K562 (cell line): ENCODE measurements around the gene EFCAB13. TPM values are rescaled to one million over a fixed set of nuclear protein-coding genes. Genes with fewer than 3 reads are reported as not detected.

Experiments used
- ATAC-seq: fragments of 200-7000 bp; cut with Tn5 transposase; 3 replicates; pipeline ENCODE4 v1.9.1; 2020; ENCODE audit warnings: moderate library complexity
- BruUV-seq: library from RNA; stranded (reverse); fragments of 400-500 nt; replicated peaks from 2 replicates; lab custom pipeline; 2021; lab: Mats Ljungman, UMichigan
- CTCF ChIA-PET: fragments of 300-600 bp; formaldehyde crosslinking; extraction: SDS; loops from one replicate; lab custom pipeline; 2021; ENCODE audit warnings: low intra/inter-chr PET ratio; lab: Yijun Ruan, JAX
- POLR2A ChIA-PET: fragments of 300-600, 350-650 bp; sonication (Branson Sonifier 250); formaldehyde crosslinking; extraction: SDS; loops from one replicate; lab custom pipeline; 2021; ENCODE audit warnings: antibody characterized with exemption, inconsistent platforms; lab: Yijun Ruan, JAX
- DNase-seq, 4 experiments: peaks; one replicate each; pipeline versions ENCODE4 v3.0.0 to v3.0.0-alpha.2; 2011 to 2018; ENCODE audit warnings: low spot score in 3 of 4, mixed read lengths in 3 of 4; ENCODE audit errors: extremely low read depth in 1 of 4
- FAIRE-seq: peaks from 2 replicates; lab custom pipeline; 2011; peaks lifted over from hg19 to GRCh38; lab: Jason Lieb, UNC
- H2AFZ ChIP-seq: 2 replicates; pipeline ENCODE4 v1.6.0; 2011; ENCODE audit warnings: low read depth, low read length, control low read depth, inconsistent platforms
- H3K27ac ChIP-seq: fragments of 200-600 bp; 3 replicates; pipeline ENCODE4 v1.8.0; 2011; ENCODE audit warnings: low read depth, mild to moderate bottlenecking, control low read depth, inconsistent platforms, low read length, moderate library complexity, mixed read lengths; ENCODE audit errors: extremely low read depth
- H3K27me3 ChIP-seq, 2 experiments: fragments of 300-600 bp in 1 of 2; 2 replicates in 1 of 2; 3 replicates in 1 of 2; pipeline versions ENCODE4 v1.6.0 to v1.8.0; 2011; ENCODE audit warnings: inconsistent platforms in 2 of 2, low read length in 2 of 2, mild to moderate bottlenecking in 1 of 2, mixed read lengths in 1 of 2, moderate library complexity in 1 of 2; ENCODE audit not compliant: control insufficient read depth in 2 of 2, insufficient read depth in 2 of 2
- H3K36me3 ChIP-seq: fragments of 300-600 bp; 3 replicates; pipeline ENCODE4 v1.8.0; 2011; ENCODE audit warnings: mild to moderate bottlenecking, low read length, inconsistent platforms; ENCODE audit not compliant: control insufficient read depth, insufficient read depth
- H3K4me1 ChIP-seq, 2 experiments: fragments of 200-600 bp in 1 of 2; replicated peaks in 1 of 2; 2 replicates in 1 of 2; 3 replicates in 1 of 2; pipeline versions ENCODE4 v1.5.1 to v1.8.0; 2011; ENCODE audit warnings: inconsistent platforms in 2 of 2, low read length in 2 of 2, mild to moderate bottlenecking in 1 of 2, mixed read lengths in 1 of 2, moderate library complexity in 1 of 2; ENCODE audit not compliant: control insufficient read depth in 2 of 2, insufficient read depth in 2 of 2
- H3K4me2 ChIP-seq: 2 replicates; pipeline ENCODE4 v1.6.1; 2011; ENCODE audit warnings: low read length, control low read depth, inconsistent platforms, mixed read lengths; ENCODE audit not compliant: insufficient read depth
- H3K4me3 ChIP-seq: fragments of 200-600 bp; sonication (generic), shearing (Covaris generic); 2 replicates; pipeline ENCODE4 v1.5.1; 2016; ENCODE audit warnings: control low read depth, inconsistent platforms
- H3K79me2 ChIP-seq: fragments of 200-600 bp; 3 replicates; pipeline ENCODE4 v1.8.0; 2011; ENCODE audit warnings: low read length, inconsistent platforms; ENCODE audit not compliant: control insufficient read depth, insufficient read depth
- H3K9ac ChIP-seq, 2 experiments: 2 replicates each; pipeline versions ENCODE4 v1.6.0 to v1.6.1; 2011; ENCODE audit warnings: low read depth in 2 of 2, low read length in 2 of 2, control low read depth in 1 of 2, inconsistent platforms in 1 of 2, mild to moderate bottlenecking in 1 of 2, mixed read lengths in 1 of 2; ENCODE audit not compliant: insufficient read depth in 1 of 2
- H3K9me1 ChIP-seq: one replicate; pipeline ENCODE4 v1.6.0; 2011; ENCODE audit warnings: inconsistent platforms, mild to moderate bottlenecking, low read length, moderate library complexity; ENCODE audit not compliant: control insufficient read depth, insufficient read depth
- H3K9me3 ChIP-seq: replicated peaks from 2 replicates; pipeline ENCODE4 v1.5.1; 2011; ENCODE audit warnings: low read depth, low read length, inconsistent platforms; ENCODE audit not compliant: control insufficient read depth, insufficient read depth
- H4K20me1 ChIP-seq: replicated peaks from 2 replicates; pipeline ENCODE4 v1.6.1; 2011; ENCODE audit warnings: low read length, inconsistent platforms, mixed read lengths; ENCODE audit not compliant: control insufficient read depth, insufficient read depth
- ARID2 ChIP-seq: fragments of 450-650 bp; IDR thresholded peaks from 2 replicates; pipeline ENCODE4 v1.6.1; 2017; ENCODE audit warnings: antibody characterized with exemption, mild to moderate bottlenecking
- ATF3 ChIP-seq, 2 experiments: fragments of 450-650 bp in 1 of 2; sonication (generic) in 1 of 2; formaldehyde crosslinking in 1 of 2; IDR thresholded peaks in 1 of 2; conservative IDR thresholded peaks in 1 of 2; 2 replicates each; pipeline versions ENCODE4 v1.6.1 to v1.8.1; 2016 to 2023; ENCODE audit warnings: mild to moderate bottlenecking in 2 of 2, moderate library complexity in 2 of 2, inconsistent platforms in 1 of 2, missing genetic modification reagents in 1 of 2
- ATF7 ChIP-seq: fragments of 450-650 bp; IDR thresholded peaks from 2 replicates; pipeline ENCODE4 v1.7.1; 2014; ENCODE audit warnings: mild to moderate bottlenecking, moderate library complexity
- CTBP1 ChIP-seq: fragments of 450-650 bp; IDR thresholded peaks from 2 replicates; pipeline ENCODE4 v1.6.1; 2016; ENCODE audit warnings: borderline replicate concordance
- ELF2 ChIP-seq: fragments of 250-450 bp; sonication (Bioruptor Pico); IDR thresholded peaks from 2 replicates; pipeline ENCODE4 v1.5.0; 2021; ENCODE audit warnings: mild to moderate bottlenecking
- GTF2A2 ChIP-seq: IDR thresholded peaks from 2 replicates; pipeline ENCODE4 v1.6.1; 2016; ENCODE audit warnings: mild to moderate bottlenecking, missing genetic modification characterization, missing compliant biosample characterization
- MBD2 ChIP-seq: sonication (generic); IDR thresholded peaks from 2 replicates; pipeline ENCODE4 v1.6.1; 2016; ENCODE audit warnings: low read depth, borderline replicate concordance
- MEIS2 ChIP-seq: fragments of 450-650 bp; IDR thresholded peaks from 2 replicates; pipeline ENCODE4 v1.6.1; 2014; ENCODE audit warnings: mild to moderate bottlenecking; ENCODE audit not compliant: partially characterized antibody
- RHOXF2B ChIP-seq: fragments of 250-450 bp; sonication (Bioruptor Pico); conservative IDR thresholded peaks from 2 replicates; pipeline ENCODE4 v1.5.1; 2021
- SMC3 ChIP-seq: conservative IDR thresholded peaks from 2 replicates; pipeline ENCODE4 v1.6.1; 2011; ENCODE audit warnings: low read depth, low read length, improper control_type of control experiment; ENCODE audit not compliant: insufficient read depth
- SP1 ChIP-seq: sonication (generic); formaldehyde crosslinking; IDR thresholded peaks from 2 replicates; pipeline ENCODE4 v1.8.1; 2022; ENCODE audit warnings: mild to moderate bottlenecking, missing genetic modification reagents
- ZNF280A ChIP-seq: fragments of 450-650 bp; IDR thresholded peaks from 2 replicates; pipeline ENCODE4 v1.6.1; 2018; ENCODE audit warnings: mild to moderate bottlenecking, low read depth; ENCODE audit not compliant: partially characterized antibody
- WGBS: fragments of 100-300 bp; shearing (Covaris generic); methylation state at CpG from one replicate; pipeline ENCODE4 v1.1.6; 2016; ENCODE audit warnings: low coverage, mixed read lengths; ENCODE audit not compliant: insufficient coverage; ENCODE audit errors: missing lambda C conversion rate; 5-methylcytosine and 5-hydroxymethylcytosine counted together
- in situ Hi-C: fragments of 300-500 bp; cut with MboI; formaldehyde crosslinking; loops from 4 replicates; pipeline ENCODE4 v1.15.0; 2018; ENCODE audit warnings: inconsistent platforms, mixed read lengths
- intact Hi-C: fragments of 100-400 bp; cut with micrococcal nuclease; formaldehyde crosslinking; loops from 2 replicates; pipeline ENCODE4 v1.14.2; 2022
- polyA plus RNA-seq, 8 experiments: library from polyadenylated mRNA; depleted of rRNA in 4 of 8; stranded (reverse) in 5 of 8; unstranded in 3 of 8; fragments of >200 nt; fragmentation: Nextera tagmentation in 2 of 8; fragmentation: Illumina TruSeq in 1 of 8; extraction: Ambion mirVana in 2 of 8; extraction: Trizol in 1 of 8; gene quantifications; 2 replicates each; pipeline versions ENCODE4 v1.2.1 to v1.2.3, GENCODE V29; 2011 to 2014; ENCODE audit warnings: inconsistent platforms in 1 of 8, missing spikeins in 1 of 8
- total RNA-seq, 7 experiments: library from RNA; depleted of rRNA in 6 of 7; stranded (reverse); fragments of >200 nt in 6 of 7; fragmentation: Illumina TruSeq in 2 of 7; extraction: Trizol in 2 of 7; gene quantifications; 2 replicates each; pipeline versions ENCODE4 v1.2.1 to v1.2.3, GENCODE V29; 2011 to 2021; ENCODE audit warnings: low replicate concordance in 1 of 7
- TF ChIP-seq, protein P1 (sequence below), 3 experiments: IDR thresholded peaks in 2 of 3; conservative IDR thresholded peaks in 1 of 3; 2 replicates each; pipeline ENCODE4 v1.5.1; 2011 to 2012; ENCODE audit warnings: low read length in 3 of 3, mild to moderate bottlenecking in 3 of 3, control low read depth in 2 of 3, improper control_type of control experiment in 1 of 3, inconsistent platforms in 1 of 3, low read depth in 1 of 3, mixed read lengths in 1 of 3, moderate library complexity in 1 of 3; ENCODE audit not compliant: insufficient read depth in 2 of 3
- TF ChIP-seq, protein P2 (sequence below), 2 experiments: fragments of 450-650 bp; conservative IDR thresholded peaks; 2 replicates each; pipeline ENCODE4 v1.6.1; 2017; ENCODE audit warnings: mild to moderate bottlenecking in 2 of 2, moderate library complexity in 2 of 2

EFCAB13 gene
- total and polyA plus RNA-seq, 9 of the 15 experiments (the other 6 are each of a cell fraction or from before 2014, with no cell fraction given): 0.32 to 1.3 (median 0.95) TPM

DNA sequence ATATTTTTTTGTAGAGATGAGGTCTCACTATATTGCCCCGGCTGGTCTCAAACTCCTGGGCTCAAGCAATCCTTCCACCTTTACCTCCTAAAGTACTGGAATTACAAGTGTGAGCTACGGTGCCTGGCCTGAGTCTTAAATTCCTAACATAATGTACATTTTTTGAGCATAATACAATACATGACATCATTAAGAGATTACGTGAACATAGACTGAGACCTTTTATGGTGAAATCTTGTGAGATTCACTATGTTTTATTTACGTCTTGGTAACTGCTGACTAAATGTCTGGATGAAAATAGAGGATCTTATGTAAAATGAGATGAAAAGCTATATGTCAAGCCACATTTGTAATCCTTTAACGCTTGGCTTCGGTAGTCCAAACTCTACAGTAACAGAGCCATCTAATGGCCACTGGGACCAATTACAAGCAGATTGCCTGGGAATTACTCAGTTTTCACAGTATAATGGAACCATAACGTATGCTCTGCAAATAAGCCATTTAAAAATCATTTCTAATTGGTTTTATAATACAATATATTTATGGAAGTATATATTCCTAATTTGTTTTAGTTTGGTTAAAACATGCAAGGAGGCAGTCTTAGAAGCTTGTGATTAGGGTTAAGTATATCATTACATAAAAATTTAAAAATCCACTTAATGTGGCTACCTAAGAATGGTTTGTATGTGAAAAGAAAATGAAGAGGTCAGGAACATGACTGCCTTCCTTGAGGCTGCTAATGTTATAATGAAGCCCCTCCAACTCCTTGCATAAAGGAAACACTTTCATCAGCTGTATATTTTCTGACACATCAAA lies 8.1 kb upstream of the EFCAB13 start:
- ChIA-PET POLR2A (interaction anchor here (0.7 to 1.0 kb wide), 2 partner anchors 41 to 75 kb away, joined by 3 read pairs; no protein-coding TSS in a partner anchor), CTCF (interaction anchor here (0.5 to 4.4 kb wide), 3 partner anchors 64 to 373 kb away, joined by 3 to 58 read pairs (median 4); no protein-coding TSS in a partner anchor)
- Histone ChIP-seq H3K36me3 (no peaks in the 10 kb centered on the region), H3K9me1 (no peaks in the 10 kb centered on the region), H3K4me1 (peaks cover 3 to 6% of the 10 kb centered on the region in 2 experiments; a peak in 2 of 5 replicates), H3K9me3 (no peaks in the 10 kb centered on the region), H3K27me3 (no peaks in the 10 kb centered on the region), H2AFZ (peak overlapping the region; percentile 74), H3K4me2 (no peak overlapping the region), H4K20me1 (no peaks in the 10 kb centered on the region), H3K4me3 (no peak overlapping the region), H3K9ac (0 out of 4 replicates have a peak overlapping the region, but pooled peaks of 1 of the 2 experiments have one; percentile 5), H3K79me2 (no peaks in the 10 kb centered on the region), H3K27ac (no peak overlapping the region)
- intact Hi-C loops (loop anchor here (1.0 to 5.0 kb wide), 4 partner anchors 62 to 373 kb away; partner anchors contain the start of gene ITGB3), in situ Hi-C loops (no loop called here)
- peak; percentile 94 for ATAC-seq
- FAIRE-seq: peak; percentile 94
- WGBS: 28% methylated on average over 7 of the region's 7 CpGs
- BruUV-seq: no TSS peak
- peak; percentile 55 to 80 (median 68) for DNase-seq
- TF ChIP-seq, protein P1, sequence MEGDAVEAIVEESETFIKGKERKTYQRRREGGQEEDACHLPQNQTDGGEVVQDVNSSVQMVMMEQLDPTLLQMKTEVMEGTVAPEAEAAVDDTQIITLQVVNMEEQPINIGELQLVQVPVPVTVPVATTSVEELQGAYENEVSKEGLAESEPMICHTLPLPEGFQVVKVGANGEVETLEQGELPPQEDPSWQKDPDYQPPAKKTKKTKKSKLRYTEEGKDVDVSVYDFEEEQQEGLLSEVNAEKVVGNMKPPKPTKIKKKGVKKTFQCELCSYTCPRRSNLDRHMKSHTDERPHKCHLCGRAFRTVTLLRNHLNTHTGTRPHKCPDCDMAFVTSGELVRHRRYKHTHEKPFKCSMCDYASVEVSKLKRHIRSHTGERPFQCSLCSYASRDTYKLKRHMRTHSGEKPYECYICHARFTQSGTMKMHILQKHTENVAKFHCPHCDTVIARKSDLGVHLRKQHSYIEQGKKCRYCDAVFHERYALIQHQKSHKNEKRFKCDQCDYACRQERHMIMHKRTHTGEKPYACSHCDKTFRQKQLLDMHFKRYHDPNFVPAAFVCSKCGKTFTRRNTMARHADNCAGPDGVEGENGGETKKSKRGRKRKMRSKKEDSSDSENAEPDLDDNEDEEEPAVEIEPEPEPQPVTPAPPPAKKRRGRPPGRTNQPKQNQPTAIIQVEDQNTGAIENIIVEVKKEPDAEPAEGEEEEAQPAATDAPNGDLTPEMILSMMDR (IDR thresholded peaks at IDR 0.05 in 2 of 3, conservative IDR thresholded peaks at IDR 0.05 in 1 of 3; ENCODE audit: insufficient read depth in 2 of 3, low read depth in 1 of 3, low read length in 3 of 3): peak; percentile 75 to 93 (median 81)
- TF ChIP-seq MEIS2: peak; percentile 25
- TF ChIP-seq CTBP1: 0 out of 2 replicates have a peak, but pooled peaks have one; percentile 25
- TF ChIP-seq MBD2: no peak
- TF ChIP-seq, protein P2, sequence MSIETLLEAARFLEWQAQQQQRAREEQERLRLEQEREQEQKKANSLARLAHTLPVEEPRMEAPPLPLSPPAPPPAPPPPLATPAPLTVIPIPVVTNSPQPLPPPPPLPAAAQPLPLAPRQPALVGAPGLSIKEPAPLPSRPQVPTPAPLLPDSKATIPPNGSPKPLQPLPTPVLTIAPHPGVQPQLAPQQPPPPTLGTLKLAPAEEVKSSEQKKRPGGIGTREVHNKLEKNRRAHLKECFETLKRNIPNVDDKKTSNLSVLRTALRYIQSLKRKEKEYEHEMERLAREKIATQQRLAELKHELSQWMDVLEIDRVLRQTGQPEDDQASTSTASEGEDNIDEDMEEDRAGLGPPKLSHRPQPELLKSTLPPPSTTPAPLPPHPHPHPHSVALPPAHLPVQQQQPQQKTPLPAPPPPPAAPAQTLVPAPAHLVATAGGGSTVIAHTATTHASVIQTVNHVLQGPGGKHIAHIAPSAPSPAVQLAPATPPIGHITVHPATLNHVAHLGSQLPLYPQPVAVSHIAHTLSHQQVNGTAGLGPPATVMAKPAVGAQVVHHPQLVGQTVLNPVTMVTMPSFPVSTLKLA (conservative IDR thresholded peaks at IDR 0.05): 0 out of 4 replicates have a peak, but pooled peaks of 1 of the 2 experiments have one; percentile 39
- no peak for TF ChIP-seq ZNF280A
- TF ChIP-seq RHOXF2B (CRISPR knock-in tag): no peak
- TF ChIP-seq ELF2: 0 out of 2 replicates have a peak, but pooled peaks have one; percentile 31
- TF ChIP-seq SMC3: peak; percentile 94
- peak; percentile 19; the same call in 1 of the 2 replicates for TF ChIP-seq SP1 (CRISPR knock-in tag)
- peak; percentile 74 for TF ChIP-seq ATF7
- peak; percentile 94 for TF ChIP-seq ARID2
- no peak for TF ChIP-seq GTF2A2
- peak; percentile 67 for TF ChIP-seq ATF3 (IDR thresholded peaks at IDR 0.05)
- TF ChIP-seq ATF3 (CRISPR knock-in tag; conservative IDR thresholded peaks at IDR 0.05): no peak
